Brain microvascular endothelial cell (primary cell): ENCODE measurements around the gene METRNL.

Experiments used
- DNase-seq: peaks from one replicate; pipeline ENCODE4 v3.0.0-alpha.2; 2020
- H3K27ac ChIP-seq: fragments of 250-450 bp; sonication (Bioruptor Pico); 2 replicates; pipeline ENCODE4 v1.5.1; 2020; ENCODE audit warnings: mild to moderate bottlenecking, moderate library complexity
- H3K27me3 ChIP-seq: fragments of 250-450 bp; sonication (Bioruptor Pico); replicated peaks from 2 replicates; pipeline ENCODE4 v1.5.1; 2020; ENCODE audit warnings: mild to moderate bottlenecking
- H3K36me3 ChIP-seq: fragments of 250-450 bp; sonication (Bioruptor Pico); replicated peaks from 2 replicates; pipeline ENCODE4 v1.5.1; 2020; ENCODE audit warnings: mild to moderate bottlenecking
- H3K4me3 ChIP-seq: 2 replicates; pipeline ENCODE4 v1.5.1; 2011; ENCODE audit warnings: low read depth, mild to moderate bottlenecking, control low read depth, low read length, moderate library complexity
- in situ Hi-C: cut with HindIII; loops from 2 replicates; pipeline ENCODE4 v1.10.0; 2017; ENCODE audit warnings: low sequenced_read_pairs, low pct_ligation_motif_present
- TF ChIP-seq, protein P1 (sequence below): IDR thresholded peaks from 2 replicates; pipeline ENCODE4 v1.5.1; 2011; ENCODE audit warnings: low read depth, mild to moderate bottlenecking, moderate library complexity, low read length, control low read depth, inconsistent platforms; ENCODE audit errors: missing control alignments

Gene METRNL

GRCh38 chr17:83050651-83051395 lies 28.6 kb upstream of the METRNL start:
- Histone ChIP-seq H3K4me3 (peak overlapping the region; percentile 64), H3K27me3 (no peaks in the 10 kb centered on the region), H3K36me3 (peaks cover 8% of the 10 kb centered on the region), H3K27ac (peak overlapping the region; percentile 89)
- DNase-seq, result no peak
- TF ChIP-seq, protein P1, sequence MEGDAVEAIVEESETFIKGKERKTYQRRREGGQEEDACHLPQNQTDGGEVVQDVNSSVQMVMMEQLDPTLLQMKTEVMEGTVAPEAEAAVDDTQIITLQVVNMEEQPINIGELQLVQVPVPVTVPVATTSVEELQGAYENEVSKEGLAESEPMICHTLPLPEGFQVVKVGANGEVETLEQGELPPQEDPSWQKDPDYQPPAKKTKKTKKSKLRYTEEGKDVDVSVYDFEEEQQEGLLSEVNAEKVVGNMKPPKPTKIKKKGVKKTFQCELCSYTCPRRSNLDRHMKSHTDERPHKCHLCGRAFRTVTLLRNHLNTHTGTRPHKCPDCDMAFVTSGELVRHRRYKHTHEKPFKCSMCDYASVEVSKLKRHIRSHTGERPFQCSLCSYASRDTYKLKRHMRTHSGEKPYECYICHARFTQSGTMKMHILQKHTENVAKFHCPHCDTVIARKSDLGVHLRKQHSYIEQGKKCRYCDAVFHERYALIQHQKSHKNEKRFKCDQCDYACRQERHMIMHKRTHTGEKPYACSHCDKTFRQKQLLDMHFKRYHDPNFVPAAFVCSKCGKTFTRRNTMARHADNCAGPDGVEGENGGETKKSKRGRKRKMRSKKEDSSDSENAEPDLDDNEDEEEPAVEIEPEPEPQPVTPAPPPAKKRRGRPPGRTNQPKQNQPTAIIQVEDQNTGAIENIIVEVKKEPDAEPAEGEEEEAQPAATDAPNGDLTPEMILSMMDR, result no peak
- in situ Hi-C loops, result no loop called here

- peak; percentile 90 for DNase-seq
- Histone ChIP-seq H3K36me3 (peaks cover 4% of the 10 kb centered on the region), H3K4me3 (peak overlapping the region; percentile 64), H3K27me3 (no peaks in the 10 kb centered on the region), H3K27ac (peak overlapping the region; percentile 89)
- in situ Hi-C loops, result no loop called here
- TF ChIP-seq, protein P1, result no peak
Measured at GRCh38 chr17:83051396-83052240, 27.8 kb upstream of the METRNL start.

DNA sequence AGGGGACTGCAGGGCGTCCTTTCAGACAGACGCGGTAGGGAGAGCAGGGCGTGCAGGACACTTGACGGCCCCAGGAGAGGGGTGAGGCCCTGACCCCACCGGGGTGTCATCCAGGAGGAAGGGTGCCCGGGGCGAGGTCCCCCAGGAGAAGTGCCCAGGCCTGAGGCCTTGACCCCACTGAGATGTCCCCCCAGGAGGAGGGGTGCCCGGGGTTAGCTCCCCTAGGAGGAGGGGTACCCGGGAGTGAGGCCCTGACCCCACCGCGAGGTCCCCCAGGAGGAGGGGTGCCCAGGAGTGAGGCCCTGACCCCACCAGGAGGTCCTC lies 27.2 kb upstream of the METRNL start:
- Histone ChIP-seq H3K27me3 (no peaks in the 10 kb centered on the region), H3K4me3 (peak overlapping the region; percentile 51), H3K36me3 (no peaks in the 10 kb centered on the region), H3K27ac (peak overlapping the region; percentile 25)
- TF ChIP-seq, protein P1, result no peak
- DNase-seq, result no peak
- in situ Hi-C loops, result no loop called here

GRCh38 chr17:83053021-83053681 lies 26.3 kb upstream of the METRNL start:
- Histone ChIP-seq H3K4me3 (no peak overlapping the region), H3K27me3 (no peaks in the 10 kb centered on the region), H3K36me3 (no peaks in the 10 kb centered on the region), H3K27ac (no peak overlapping the region)
- in situ Hi-C loops, result no loop called here
- TF ChIP-seq, protein P1, result no peak
- no peak for DNase-seq

GRCh38 chr17:83053739-83054451 lies 25.5 kb upstream of the METRNL start:
- Histone ChIP-seq H3K36me3 (no peaks in the 10 kb centered on the region), H3K27ac (no peak overlapping the region), H3K27me3 (no peaks in the 10 kb centered on the region), H3K4me3 (no peak overlapping the region)
- DNase-seq, result no peak
- in situ Hi-C loops, result no loop called here
- TF ChIP-seq, protein P1, result no peak
